AG10803 (cell line): Measurements from ENCODE around the gene RAB40C.

ENCODE experiments used
- DNase-seq: peaks from one replicate; pipeline ENCODE4 v3.0.0; 2010; ENCODE audit warnings: low read depth
- H3K4me3 ChIP-seq: 2 replicates; pipeline ENCODE4 v1.5.1; 2011; ENCODE audit warnings: mild to moderate bottlenecking, low read length, control low read depth
- TF ChIP-seq, protein P1 (sequence below): conservative IDR thresholded peaks from 2 replicates; pipeline ENCODE4 v1.5.1; 2011; ENCODE audit warnings: mild to moderate bottlenecking, low read length, control low read depth, inconsistent platforms

RAB40C gene

DNA sequence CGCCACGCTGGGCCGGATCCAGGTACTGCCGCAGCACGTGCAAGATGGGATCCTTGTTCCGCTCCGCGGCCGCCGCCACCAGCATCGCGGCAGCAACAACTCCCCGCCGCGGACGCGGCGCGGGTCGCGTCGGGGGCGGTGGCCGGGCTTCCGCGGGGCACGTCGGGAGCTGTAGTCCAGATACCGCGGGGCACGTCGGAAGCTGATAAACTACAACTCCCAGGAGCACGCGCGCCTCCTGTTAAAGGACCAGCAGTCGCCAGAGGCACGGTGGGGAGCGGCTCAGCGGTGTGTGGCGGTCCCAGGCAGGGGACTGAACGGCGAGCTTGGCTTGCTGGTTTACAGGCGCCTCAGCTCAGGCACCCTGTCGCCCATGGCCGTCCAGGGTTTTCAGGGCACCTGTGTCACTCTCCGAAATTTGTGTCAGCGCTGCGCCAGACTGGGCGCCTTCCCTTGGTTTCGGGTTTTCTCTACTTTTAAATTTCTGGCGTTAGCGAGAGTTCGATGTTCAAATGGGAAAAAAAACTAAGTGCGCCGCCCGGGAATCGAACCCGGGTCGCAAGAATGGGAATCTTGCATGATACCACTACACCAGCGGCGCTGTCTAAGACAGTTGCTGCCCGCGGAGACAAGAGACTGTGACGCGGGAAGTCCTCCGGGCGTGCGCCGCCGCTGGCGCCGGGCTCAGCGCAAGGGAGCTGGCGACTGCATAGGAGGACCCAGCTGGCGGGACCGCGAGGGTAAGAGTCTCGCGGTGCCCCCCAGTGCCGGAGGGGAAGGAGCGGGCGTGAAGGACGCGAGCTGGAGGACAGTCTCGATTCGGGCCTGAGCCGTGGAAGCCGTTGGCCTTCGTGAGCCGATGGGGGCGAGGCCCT is 46.6 kb downstream of the RAB40C start, which contains the start of gene METTL26:
TSS of gene METTL26 (minus strand) at position 100 of the 875 bp plus-strand sequence. CDS start at position 85, 15 bp downstream.
- H3K4me3 ChIP-seq: peak within 1 kb of the TSS; percentile 85
- DNase-seq: peak; percentile 92
- TF ChIP-seq, protein P1, sequence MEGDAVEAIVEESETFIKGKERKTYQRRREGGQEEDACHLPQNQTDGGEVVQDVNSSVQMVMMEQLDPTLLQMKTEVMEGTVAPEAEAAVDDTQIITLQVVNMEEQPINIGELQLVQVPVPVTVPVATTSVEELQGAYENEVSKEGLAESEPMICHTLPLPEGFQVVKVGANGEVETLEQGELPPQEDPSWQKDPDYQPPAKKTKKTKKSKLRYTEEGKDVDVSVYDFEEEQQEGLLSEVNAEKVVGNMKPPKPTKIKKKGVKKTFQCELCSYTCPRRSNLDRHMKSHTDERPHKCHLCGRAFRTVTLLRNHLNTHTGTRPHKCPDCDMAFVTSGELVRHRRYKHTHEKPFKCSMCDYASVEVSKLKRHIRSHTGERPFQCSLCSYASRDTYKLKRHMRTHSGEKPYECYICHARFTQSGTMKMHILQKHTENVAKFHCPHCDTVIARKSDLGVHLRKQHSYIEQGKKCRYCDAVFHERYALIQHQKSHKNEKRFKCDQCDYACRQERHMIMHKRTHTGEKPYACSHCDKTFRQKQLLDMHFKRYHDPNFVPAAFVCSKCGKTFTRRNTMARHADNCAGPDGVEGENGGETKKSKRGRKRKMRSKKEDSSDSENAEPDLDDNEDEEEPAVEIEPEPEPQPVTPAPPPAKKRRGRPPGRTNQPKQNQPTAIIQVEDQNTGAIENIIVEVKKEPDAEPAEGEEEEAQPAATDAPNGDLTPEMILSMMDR: no peak

DNA sequence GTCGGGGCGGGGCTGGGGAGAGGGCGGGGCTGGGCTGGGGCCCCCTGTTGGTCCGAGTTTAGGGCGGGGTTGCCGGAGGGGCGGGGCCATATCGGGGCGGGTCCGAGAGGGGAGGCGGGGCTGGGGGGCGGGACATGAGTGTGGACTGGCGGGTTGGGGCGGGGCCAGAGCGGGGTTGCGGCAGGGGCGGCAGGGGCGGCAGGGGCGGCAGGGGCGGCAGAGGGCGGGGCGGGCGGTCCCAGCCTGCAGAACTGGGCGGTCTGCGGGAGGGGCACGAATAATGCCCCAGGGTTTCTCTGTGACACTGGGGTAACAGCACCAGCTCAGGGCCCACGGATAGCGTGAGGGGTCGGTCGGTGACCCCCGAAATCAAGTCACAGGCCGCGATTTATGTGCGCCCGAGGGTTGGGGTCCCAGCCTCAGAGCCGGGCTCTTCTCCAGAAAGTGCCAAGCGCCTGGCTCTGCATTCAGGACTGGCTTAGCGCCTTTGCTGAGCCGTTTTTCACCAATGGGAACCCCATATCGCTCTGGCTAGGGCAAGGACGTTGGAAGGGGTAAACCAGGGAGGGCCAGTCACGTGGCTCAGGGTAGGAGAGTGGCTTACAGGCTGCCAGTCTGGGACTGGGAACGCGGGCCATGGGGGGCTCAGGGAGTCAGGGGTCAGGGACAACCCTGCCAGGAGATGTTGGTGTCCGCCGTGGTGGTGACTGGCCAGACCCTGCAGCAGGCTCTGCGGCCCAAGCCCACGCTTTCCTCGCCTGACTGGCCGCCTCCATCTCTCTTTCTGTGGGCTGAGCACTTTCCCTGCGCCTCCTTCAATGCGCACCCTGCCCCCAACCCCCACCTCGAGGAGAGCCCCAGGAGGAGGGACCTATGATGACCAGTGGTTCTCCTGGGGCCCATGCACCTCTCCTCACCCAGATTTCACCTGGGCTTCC is 47.5 kb downstream of the RAB40C start:
- TF ChIP-seq, protein P1: no peak
- peak overlapping the region; percentile 85 for H3K4me3 ChIP-seq
- DNase-seq: peak; percentile 86

DNA sequence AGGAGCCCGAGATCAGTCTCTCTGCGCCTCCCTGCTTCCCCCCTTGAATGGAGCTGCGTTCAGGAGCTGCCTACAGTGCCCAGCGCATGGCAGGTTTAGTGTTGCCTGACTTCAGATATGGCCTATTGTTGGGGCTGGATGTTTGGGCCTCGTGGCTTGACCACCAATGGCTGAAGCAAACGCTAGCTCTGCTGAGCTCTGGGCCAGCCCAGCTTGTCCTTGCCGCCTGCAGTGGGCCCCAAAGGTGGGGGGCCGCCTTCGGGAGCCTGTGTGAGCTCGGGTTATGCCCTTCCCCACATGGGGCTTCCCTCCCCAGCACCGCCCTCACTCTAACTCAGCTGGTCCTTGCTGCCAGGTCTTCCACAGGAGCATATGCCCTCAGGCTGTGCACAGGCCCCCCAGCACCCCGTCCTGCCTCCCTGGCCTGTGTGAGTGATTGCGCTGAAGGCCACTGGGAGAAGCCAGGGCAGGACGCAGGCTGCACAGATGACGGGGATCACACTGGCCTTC is 48.2 kb downstream of the RAB40C start:
- TF ChIP-seq, protein P1: no peak
- DNase-seq: no peak
- H3K4me3 ChIP-seq: no peak overlapping the region

DNA sequence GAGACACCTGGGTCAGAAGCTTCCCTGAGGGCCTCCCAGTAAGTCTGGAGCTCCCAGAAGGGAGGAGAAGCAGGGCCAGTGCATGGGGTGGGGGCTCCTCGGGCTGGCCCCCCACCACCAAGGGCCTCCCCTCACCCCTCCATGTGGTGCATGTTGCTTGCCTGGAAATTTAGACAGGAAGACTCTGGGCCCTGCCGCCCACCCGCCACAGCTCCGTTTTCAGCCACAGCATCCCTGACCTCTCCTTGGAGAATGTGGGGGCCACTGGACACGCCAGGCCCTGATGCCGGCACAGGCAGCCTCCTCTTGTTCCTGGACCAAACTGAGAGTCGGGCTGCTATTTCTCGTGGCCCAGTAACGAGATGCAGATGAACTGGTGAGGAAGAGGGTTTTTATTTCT is 49.0 kb downstream of the RAB40C start:
- DNase-seq: no peak
- TF ChIP-seq, protein P1: no peak
- no peak overlapping the region for H3K4me3 ChIP-seq

DNA sequence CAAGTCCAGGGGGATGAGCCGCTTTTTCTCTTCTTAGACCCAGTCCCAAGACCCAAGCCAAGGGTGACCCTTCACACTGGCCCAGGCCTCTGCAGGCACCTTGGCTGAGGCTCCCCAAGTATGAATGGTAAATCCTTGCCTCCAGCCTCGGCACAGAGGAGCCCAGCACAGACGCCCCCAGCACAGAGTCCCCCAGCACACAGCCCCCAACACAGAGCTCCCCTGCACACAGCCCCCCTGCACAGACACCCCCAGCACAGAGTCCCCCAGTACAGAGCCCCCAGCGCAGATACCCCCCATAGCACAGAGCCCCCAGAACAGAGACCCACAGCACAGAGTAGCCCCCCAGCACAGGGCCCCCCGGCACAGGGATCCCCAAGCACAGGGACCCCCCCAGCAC is 50.7 kb downstream of the RAB40C start:
- H3K4me3 ChIP-seq: no peak overlapping the region; the same call in 1 of the 2 replicates
- DNase-seq: no peak
- TF ChIP-seq, protein P1: no peak

DNA sequence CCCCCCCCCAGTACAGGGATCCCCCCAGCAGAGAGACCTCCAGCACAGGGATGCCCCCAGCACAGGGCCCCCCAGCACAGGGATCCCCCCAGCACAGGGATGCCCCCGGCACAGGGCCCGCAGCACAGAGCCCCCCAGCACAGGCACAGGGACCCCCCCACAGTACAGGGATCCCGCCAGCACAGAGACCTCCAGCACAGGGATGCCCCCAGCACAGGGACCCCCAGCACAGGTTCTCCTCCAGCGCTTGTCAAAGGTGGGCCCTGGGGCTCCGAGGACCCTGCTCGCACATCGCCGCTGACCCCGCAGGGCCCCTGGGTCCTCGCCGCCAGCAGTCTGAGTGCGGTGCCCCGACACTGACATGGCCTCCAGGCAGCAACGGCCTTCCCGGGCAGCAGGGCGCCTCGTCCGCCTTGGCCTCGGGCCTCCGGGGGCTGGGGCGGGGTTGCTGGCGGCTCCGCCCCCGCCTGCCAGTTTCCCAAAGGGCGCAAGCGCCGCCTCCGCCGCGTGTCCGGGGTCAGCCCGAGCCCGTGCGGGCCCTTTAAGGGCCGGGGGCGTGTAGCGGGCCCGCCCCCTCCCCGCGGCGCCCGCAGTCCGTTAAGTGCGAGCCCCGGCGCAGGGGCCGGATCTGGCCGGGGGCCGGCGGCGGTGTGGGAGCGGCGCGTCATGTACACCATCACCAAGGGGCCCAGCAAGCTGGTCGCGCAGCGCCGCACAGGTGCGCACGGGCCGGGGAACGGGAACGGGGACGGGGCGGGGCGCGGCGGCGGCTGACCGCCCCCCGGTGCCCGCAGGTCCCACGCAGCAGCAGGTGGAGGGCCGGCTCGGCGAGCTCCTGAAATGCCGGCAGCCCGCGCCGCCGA is 51.7 kb downstream of the RAB40C start, which contains the start of gene MCRIP2:
TSS of gene MCRIP2 (plus strand) at position 503 of the 863 bp plus-strand sequence. CDS start at position 667, 164 bp downstream.
- TF ChIP-seq, protein P1: no peak
- H3K4me3 ChIP-seq: peak within 1 kb of the TSS; percentile 77
- peak; percentile 72 for DNase-seq
